ENCODE results near the gene FOXI3. TPM values are rescaled to one million over a fixed set of nuclear protein-coding genes. Genes with fewer than 3 reads are reported as not detected.

FOXI3 gene
- total RNA-seq, 2 donors from 2014 or later: 0.93 to 2.8 TPM

- no peaks in the 10 kb centered on the region for H3K9me3 ChIP-seq (ENCODE audit: control insufficient read depth, low read length)
- WGBS, 2 experiments (ENCODE audit: insufficient coverage in 1 of 2, insufficient read length in 1 of 2): 75 to 87% methylated on average over 5 of the region's 5 CpGs
- no peak for TF ChIP-seq CTCF (conservative IDR thresholded peaks at IDR 0.05)
- no peaks in the 10 kb centered on the region for H3K36me3 Mint-ChIP-seq (ENCODE audit: low read depth)
- no peaks in the 10 kb centered on the region for H3K27me3 Mint-ChIP-seq (ENCODE audit: insufficient read depth)
- no peak overlapping the region for H3K9ac ChIP-seq (ENCODE audit: extremely low read depth, low read length, poor library complexity, severe bottlenecking)
- H3K4me1 Mint-ChIP-seq: no peaks in the 10 kb centered on the region
- no peak overlapping the region for H3K4me3 ChIP-seq (ENCODE audit: low read length)
- H3K36me3 ChIP-seq (ENCODE audit: control insufficient read depth, insufficient read depth, low read length): no peaks in the 10 kb centered on the region
- H3K27ac Mint-ChIP-seq: no peak overlapping the region
- no peak for DNase-seq
- H3K4me1 ChIP-seq (ENCODE audit: control insufficient read depth, insufficient read depth, low read length): no peaks in the 10 kb centered on the region
- H3K27ac ChIP-seq (ENCODE audit: low read depth, low read length): no peak overlapping the region
- no peaks in the 10 kb centered on the region for H3K9me3 Mint-ChIP-seq
- no peaks in the 10 kb centered on the region for H3K27me3 ChIP-seq (ENCODE audit: control insufficient read depth, insufficient read depth, low read length, poor library complexity, severe bottlenecking)
- H3K4me3 Mint-ChIP-seq: no peak overlapping the region
These were observed 54.3 kb downstream of the FOXI3 start for GRCh38 chr2:88398180-88398579.

Other genes starting within 250 kb of the FOXI3 start
- 10 to 100 TPM; 26.3 to 45.2 TPM for gene EIF2AK3, start 174.8 kb upstream of the FOXI3 start, total RNA-seq
- 10 to 100 TPM; 16.2 to 26.0 TPM for gene RPIA, start 239.0 kb upstream of the FOXI3 start, total RNA-seq

All from endodermal cell (in vitro differentiated cells).